Retinal pigment epithelial cell (primary cell): ENCODE data around the gene GOLIM4.
"Not testable (repeated sequence)": the region's sequence is repeated elsewhere in the genome, so short reads cannot be mapped to it uniquely, and the experiment has no call there.

ENCODE experiments used
- DNase-seq: peaks from one replicate; pipeline ENCODE4 v3.0.0-alpha.2; 2010; ENCODE audit warnings: low read depth
- H3K4me3 ChIP-seq: 2 replicates; pipeline ENCODE4 v1.5.1; 2011; ENCODE audit warnings: mild to moderate bottlenecking, low read length, control low read depth, moderate library complexity
- CTCF ChIP-seq: conservative IDR thresholded peaks from 2 replicates; pipeline ENCODE4 v1.5.1; 2011; ENCODE audit warnings: low read depth, low read length, control low read depth, inconsistent platforms

The GOLIM4 gene

GRCh38 chr3:168024537-168024941, 71.2 kb downstream of the GOLIM4 start:
- no peak overlapping the region for H3K4me3 ChIP-seq
- no peak for TF ChIP-seq CTCF
- DNase-seq, result no peak

- no peak overlapping the region for H3K4me3 ChIP-seq
- no peak for TF ChIP-seq CTCF
- DNase-seq, result no peak
Measured at GRCh38 chr3:168021737-168022450, 73.8 kb downstream of the GOLIM4 start.

- not testable (repeated sequence) for H3K4me3 ChIP-seq, DNase-seq
Measured at GRCh38 chr3:168011280-168011679, 84.4 kb downstream of the GOLIM4 start.

GRCh38 chr3:168006584-168006983, 89.1 kb downstream of the GOLIM4 start:
- no peak for TF ChIP-seq CTCF
- no peak for DNase-seq
- H3K4me3 ChIP-seq, result no peak overlapping the region

- no peak for TF ChIP-seq CTCF
- DNase-seq, result no peak
- no peak overlapping the region for H3K4me3 ChIP-seq
Measured at GRCh38 chr3:168003911-168004310, 91.8 kb downstream of the GOLIM4 start.

- TF ChIP-seq CTCF, result no peak
- H3K4me3 ChIP-seq, result no peak overlapping the region
- no peak for DNase-seq
Measured at GRCh38 chr3:168002786-168003368, 92.8 kb downstream of the GOLIM4 start.

GRCh38 chr3:168001244-168001643, 94.5 kb downstream of the GOLIM4 start:
- no peak for DNase-seq
- no peak overlapping the region for H3K4me3 ChIP-seq
- no peak for TF ChIP-seq CTCF
